ENCODE data around the gene SERTAD3. TPM values are rescaled to one million over a fixed set of nuclear protein-coding genes. Genes with fewer than 3 reads are reported as not detected.

The SERTAD3 gene
- total RNA-seq, 4 donors from 2014 or later: 20.5 to 26.5 (median 25.0) TPM

DNA sequence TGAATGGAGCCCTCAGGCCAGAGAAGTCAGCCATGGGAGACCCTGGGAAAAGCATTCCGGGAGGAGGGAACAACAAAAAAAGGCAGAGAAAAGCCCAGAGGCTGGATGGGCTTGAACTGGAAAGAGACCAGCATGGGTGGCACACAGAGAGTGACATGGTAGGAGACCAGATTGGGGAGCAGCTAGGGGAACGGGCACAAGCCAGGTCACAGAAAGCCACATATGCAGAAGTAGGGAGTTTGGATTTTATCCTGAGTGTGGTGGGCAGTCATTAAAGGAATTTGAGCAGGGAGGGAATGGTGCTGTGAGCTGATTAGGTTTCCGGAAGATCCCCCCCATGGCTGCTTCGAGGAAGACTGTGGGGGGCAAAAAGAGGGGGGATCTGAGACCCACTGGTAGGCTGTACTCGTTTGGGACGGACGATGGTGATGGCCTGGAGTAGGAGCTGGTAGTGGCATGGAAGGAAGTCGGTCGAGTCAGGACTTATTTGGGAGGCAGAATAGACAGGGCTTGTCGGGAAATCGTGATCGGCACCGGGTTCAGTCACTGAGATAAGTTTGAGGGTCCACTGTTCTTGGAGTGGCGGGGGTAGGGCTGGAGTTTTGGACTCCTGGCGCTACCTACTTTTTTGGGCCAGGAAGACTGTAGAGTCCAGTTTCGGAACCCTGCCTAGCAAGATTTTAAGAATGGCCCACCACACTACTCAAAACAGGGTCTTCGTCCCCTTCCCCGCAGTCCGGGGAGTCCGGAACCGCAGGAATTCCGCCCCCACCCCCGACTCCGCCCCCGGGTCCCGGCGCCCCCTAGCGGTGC, 19.3 kb downstream of the SERTAD3 start:
- intact Hi-C loops (cut with DNase I; ENCODE audit: low total_unique reads): no loop called here
- peak overlapping the region; percentile 74 for H3K4me3 ChIP-seq (ENCODE audit: low read depth, poor library complexity, severe bottlenecking)
- TF ChIP-seq POLR2A (IDR thresholded peaks at IDR 0.05): no peak
- TF ChIP-seq, protein P1, sequence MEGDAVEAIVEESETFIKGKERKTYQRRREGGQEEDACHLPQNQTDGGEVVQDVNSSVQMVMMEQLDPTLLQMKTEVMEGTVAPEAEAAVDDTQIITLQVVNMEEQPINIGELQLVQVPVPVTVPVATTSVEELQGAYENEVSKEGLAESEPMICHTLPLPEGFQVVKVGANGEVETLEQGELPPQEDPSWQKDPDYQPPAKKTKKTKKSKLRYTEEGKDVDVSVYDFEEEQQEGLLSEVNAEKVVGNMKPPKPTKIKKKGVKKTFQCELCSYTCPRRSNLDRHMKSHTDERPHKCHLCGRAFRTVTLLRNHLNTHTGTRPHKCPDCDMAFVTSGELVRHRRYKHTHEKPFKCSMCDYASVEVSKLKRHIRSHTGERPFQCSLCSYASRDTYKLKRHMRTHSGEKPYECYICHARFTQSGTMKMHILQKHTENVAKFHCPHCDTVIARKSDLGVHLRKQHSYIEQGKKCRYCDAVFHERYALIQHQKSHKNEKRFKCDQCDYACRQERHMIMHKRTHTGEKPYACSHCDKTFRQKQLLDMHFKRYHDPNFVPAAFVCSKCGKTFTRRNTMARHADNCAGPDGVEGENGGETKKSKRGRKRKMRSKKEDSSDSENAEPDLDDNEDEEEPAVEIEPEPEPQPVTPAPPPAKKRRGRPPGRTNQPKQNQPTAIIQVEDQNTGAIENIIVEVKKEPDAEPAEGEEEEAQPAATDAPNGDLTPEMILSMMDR (IDR thresholded peaks at IDR 0.05): no peak
- DNase-seq (ENCODE audit: low spot score in 2 of 2): no peak
- 1% methylated on average over 21 to 27 of the region's 28 CpGs for WGBS, 2 donors

DNA sequence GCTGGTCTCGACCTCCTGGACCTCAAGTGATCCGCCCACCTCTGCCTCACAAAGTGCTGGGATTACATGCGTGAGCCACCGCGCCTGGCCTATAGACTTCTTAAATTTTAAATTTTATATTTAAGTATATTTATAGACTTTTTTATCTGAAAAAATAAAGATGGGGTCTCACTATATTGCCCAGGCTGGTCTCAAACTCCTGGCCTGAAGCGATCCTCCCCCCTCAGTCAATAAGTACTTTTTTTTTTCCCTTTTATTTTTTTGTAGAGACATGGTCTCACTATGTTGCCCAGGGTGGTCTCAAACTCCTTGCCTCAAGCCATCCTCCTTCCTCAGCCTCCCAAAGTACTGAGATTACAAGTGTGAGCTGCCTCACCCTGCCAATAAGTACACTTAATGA, 20.2 kb downstream of the SERTAD3 start:
- WGBS, 2 donors: 95 to 96% methylated on average over 6 of the region's 6 CpGs
- intact Hi-C loops (cut with DNase I; ENCODE audit: low total_unique reads): no loop called here
- TF ChIP-seq POLR2A (IDR thresholded peaks at IDR 0.05): no peak
- TF ChIP-seq, protein P1 (IDR thresholded peaks at IDR 0.05): no peak
- no peak overlapping the region for H3K4me3 ChIP-seq (ENCODE audit: low read depth, poor library complexity, severe bottlenecking)
- no peak for DNase-seq (ENCODE audit: low spot score in 2 of 2)

DNA sequence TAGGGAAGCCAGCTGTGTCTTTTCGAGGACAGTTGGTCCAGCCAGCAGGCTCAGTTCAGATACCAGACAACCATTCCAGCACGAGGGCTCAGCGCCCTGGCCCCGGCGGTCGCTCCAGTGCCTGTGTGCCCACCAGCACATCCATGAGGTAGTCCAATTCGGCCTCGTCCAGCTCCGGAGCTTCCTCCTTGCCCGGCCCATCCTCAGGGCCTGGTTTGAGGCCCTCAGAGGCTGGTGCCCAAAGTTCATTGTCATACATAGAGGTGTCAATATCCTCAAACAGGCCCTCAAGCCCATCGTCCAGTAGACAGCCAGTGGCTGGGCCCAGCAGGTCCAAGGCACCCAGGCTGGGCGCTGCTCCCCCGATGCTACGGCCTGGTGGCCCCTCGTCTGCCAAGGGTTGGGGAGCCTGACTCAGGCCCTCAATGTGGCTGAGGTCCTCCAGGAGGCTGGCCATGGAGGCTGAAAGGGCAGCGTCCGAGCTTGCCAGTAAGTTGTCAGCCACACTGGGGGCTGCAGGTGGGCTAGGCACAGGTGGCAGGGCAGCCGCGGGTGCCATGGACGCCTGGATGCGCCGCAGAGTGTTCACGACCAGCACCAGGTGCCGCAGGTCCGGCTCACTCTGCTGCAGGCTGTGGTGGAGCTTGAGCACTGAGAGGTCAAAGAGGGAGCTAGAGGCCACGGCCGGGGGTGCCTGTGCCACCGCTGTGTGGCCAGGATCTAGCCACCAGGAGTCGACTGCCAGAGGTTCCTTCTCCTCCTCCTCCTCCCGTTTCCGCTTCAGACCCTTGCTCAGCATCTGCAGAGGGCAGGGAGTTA, 21.2 kb downstream of the SERTAD3 start:
- 78 to 90% methylated on average over 10 to 28 of the region's 31 CpGs for WGBS, 2 donors
- DNase-seq (ENCODE audit: low spot score in 2 of 2): peak in 1 of 2 donors; percentile 87
- no peak overlapping the region for H3K4me3 ChIP-seq (ENCODE audit: low read depth, poor library complexity, severe bottlenecking)
- no peak for TF ChIP-seq POLR2A (IDR thresholded peaks at IDR 0.05)
- TF ChIP-seq, protein P1 (IDR thresholded peaks at IDR 0.05): no peak
- intact Hi-C loops (cut with DNase I; ENCODE audit: low total_unique reads): no loop called here

DNA sequence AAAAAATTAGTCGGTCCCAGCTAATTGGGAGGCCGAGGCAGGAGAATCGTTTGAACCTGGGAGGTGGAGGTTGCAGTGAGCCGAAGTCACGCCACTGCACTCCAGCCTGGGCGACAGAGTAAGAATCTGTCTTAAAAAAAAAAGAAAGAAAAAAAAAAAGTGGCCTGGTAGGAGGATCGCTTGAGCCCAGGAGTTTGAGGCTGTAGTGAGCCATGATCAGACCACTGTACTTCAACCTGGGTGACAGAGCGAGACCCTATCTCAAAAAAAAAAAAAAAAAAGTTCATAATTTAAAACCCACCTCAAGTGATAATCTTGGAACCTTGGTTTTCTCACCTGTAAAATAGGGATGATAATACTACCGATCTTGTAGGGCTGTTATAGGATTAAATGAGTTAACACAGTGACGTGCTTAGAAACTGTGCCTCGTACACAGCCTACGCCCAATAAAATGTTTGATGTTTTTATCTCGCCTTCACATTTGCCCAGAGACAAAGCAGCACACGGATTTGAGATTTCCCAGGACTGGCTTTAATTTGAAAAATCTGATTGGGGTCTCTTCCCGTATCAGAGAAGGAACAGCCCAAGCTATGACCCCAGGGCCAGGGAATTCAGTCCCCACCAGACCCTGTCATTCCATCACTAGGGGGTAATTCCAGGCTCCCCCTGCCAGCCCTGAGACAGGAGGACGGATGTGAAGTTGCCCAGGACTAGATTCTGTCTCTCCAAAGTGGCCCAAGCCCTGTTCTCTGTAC, 22.0 kb downstream of the SERTAD3 start:
- 84% methylated on average over 16 of the region's 16 CpGs for WGBS, 2 donors
- no peak for DNase-seq (ENCODE audit: low spot score in 2 of 2)
- TF ChIP-seq, protein P1 (IDR thresholded peaks at IDR 0.05): no peak
- TF ChIP-seq POLR2A (IDR thresholded peaks at IDR 0.05): no peak
- no peak overlapping the region for H3K4me3 ChIP-seq (ENCODE audit: low read depth, poor library complexity, severe bottlenecking)
- intact Hi-C loops (cut with DNase I; ENCODE audit: low total_unique reads): no loop called here

Data from lower leg skin (tissue), 4 donors.